Activated CD8-positive, alpha-beta T cell treated with anti-CD3 and anti-CD28 coated beads for 36 hours (primary cell): ENCODE results near the gene PACRG. TPM values are rescaled to one million over a fixed set of nuclear protein-coding genes. Genes with fewer than 3 reads are reported as not detected.
"Not testable (repeated sequence)": the region's sequence is repeated elsewhere in the genome, so short reads cannot be mapped to it uniquely, and the experiment has no call there.

ENCODE experiments used
- ATAC-seq: fragments of 200-7000 bp; cut with Tn5 transposase; one replicate; pipeline ENCODE4 v1.10.0; 2021; ENCODE audit warnings: mild to moderate bottlenecking, moderate library complexity
- CTCF ChIA-PET: fragments of 350-600 bp; sonication (Branson Sonifier 250); formaldehyde crosslinking; loops from one replicate; lab custom pipeline; 2021; ENCODE audit warnings: antibody characterized with exemption; lab: Charles Lee
- POLR2A ChIA-PET: fragments of 350-600 bp; sonication (Branson Sonifier 250); formaldehyde crosslinking; loops from one replicate; lab custom pipeline; 2021; ENCODE audit warnings: antibody characterized with exemption; lab: Charles Lee
- DNase-seq: peaks from one replicate; pipeline ENCODE4 v3.0.0-alpha.2; 2020
- H3K27ac Mint-ChIP-seq: one replicate; pipeline ENCODE4 v1.8.0; 2021; ENCODE audit warnings: mild to moderate bottlenecking, mixed read lengths
- H3K27me3 Mint-ChIP-seq: one replicate; pipeline ENCODE4 v1.8.0; 2021; ENCODE audit warnings: mixed read lengths
- H3K36me3 Mint-ChIP-seq: one replicate; pipeline ENCODE4 v1.8.0; 2021; ENCODE audit warnings: low read depth, mixed read lengths
- H3K4me1 Mint-ChIP-seq: one replicate; pipeline ENCODE4 v1.8.0; 2021; ENCODE audit warnings: low read depth, mixed read lengths
- H3K4me3 Mint-ChIP-seq: one replicate; pipeline ENCODE4 v1.8.0; 2021; ENCODE audit warnings: mild to moderate bottlenecking, moderate library complexity, mixed read lengths
- H3K9me3 Mint-ChIP-seq: one replicate; pipeline ENCODE4 v1.8.0; 2021; ENCODE audit warnings: mixed read lengths
- CTCF ChIP-seq: fragments of 200-600 bp; IDR thresholded peaks from one replicate; pipeline ENCODE4 v1.8.0; 2022; ENCODE audit warnings: antibody characterized with exemption, mild to moderate bottlenecking
- intact Hi-C: fragments of 100-400 bp; cut with micrococcal nuclease; formaldehyde crosslinking; loops from one replicate; pipeline ENCODE4 v1.10.0; 2022
- total RNA-seq, 2 experiments: library from RNA; stranded (reverse); gene quantifications; one replicate each; pipeline ENCODE4 v1.2.3, GENCODE V29; 2021

PACRG gene
- total RNA-seq, 2 experiments from 2014 or later: not detected

DNA sequence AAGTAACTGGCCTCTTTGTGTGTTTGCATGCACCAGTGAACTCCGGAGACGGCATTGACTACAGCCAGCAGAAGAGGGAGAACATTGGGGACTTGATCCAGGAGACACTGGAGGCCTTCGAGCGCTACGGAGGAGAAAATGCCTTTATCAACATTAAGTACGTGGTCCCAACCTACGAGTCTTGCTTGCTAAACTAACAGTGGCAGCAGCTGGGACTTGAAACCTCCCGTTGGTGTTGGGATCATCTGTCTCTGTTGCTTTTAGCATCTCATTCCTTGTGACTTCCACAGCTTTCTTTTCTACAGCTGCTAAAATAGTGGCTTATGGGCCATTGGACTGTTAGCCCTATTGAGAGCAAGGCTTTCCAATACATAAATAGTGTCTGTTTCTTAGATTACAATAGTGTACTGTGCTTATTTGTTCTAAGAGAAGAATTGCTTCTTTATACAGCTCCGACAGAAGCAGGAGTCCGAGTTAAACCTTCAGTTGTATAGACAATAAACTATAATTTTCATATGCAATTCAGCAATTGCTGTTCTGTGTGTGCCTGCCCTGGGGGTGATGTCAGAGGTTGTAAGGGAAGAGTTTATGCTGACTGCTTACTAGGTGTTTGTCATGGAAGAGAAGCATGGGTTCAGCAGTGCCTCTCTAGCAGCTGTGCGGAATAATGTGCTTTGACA is 587.2 kb downstream of the PACRG start:
- ChIA-PET POLR2A (no interaction called here), CTCF (no interaction called here)
- Mint-ChIP-seq H3K4me3 (no peak overlapping the region), H3K27me3 (peaks cover 6% of the 10 kb centered on the region), H3K4me1 (no peaks in the 10 kb centered on the region), H3K27ac (no peak overlapping the region), H3K36me3 (no peaks in the 10 kb centered on the region), H3K9me3 (no peaks in the 10 kb centered on the region)
- no peak for ATAC-seq
- TF ChIP-seq CTCF: no peak
- intact Hi-C loops: no loop called here
- no peak for DNase-seq

- H3K9me3 Mint-ChIP-seq, H3K4me1 Mint-ChIP-seq, H3K4me3 Mint-ChIP-seq, POLR2A ChIA-PET, H3K27me3 Mint-ChIP-seq, H3K27ac Mint-ChIP-seq, H3K36me3 Mint-ChIP-seq, CTCF ChIA-PET, intact Hi-C loops, ATAC-seq, DNase-seq: not testable (repeated sequence)
Measured at GRCh38 chr6:163316866-163317495, 589.2 kb downstream of the PACRG start.

DNA sequence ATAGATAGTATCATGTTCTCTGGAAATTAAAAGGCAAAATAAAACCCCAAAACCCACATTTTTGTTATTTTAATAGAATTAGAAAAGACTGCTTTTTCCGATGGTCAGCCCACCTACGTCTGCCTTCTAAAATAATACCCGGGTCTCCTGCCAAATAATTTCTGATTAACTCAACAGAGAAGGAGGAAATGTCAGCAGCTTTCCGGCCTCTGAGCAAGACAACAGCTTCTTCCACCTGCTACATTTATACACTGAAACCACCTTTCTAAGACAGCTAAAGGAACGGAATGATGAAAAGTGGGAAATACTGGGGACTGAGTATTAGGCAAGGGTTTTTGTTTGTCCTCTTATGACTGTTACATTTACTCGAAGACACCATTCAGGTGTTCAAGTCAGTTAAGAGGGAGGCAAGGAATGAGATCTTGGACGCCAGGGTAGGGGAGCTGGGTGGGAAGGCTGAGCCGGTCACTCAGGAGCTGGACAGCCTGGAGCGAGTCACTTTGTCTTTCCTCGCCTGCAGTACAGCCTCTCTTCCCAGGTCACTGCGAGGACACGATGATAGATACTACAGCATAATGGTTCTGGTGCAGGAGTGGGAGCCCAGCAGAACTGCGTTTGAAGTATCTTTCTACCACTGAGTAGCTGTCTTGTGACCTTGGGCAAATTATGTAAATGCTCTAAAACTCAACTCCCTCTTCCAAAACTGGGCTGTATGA is 590.5 kb downstream of the PACRG start:
- no peak for TF ChIP-seq CTCF
- ATAC-seq (no peak), DNase-seq (no peak)
- no peak overlapping the region for H3K4me3 Mint-ChIP-seq
- intact Hi-C loops: no loop called here
- no peaks in the 10 kb centered on the region for H3K36me3 Mint-ChIP-seq
- peaks cover 9% of the 10 kb centered on the region for H3K27me3 Mint-ChIP-seq
- POLR2A ChIA-PET: no interaction called here
- H3K27ac Mint-ChIP-seq: no peak overlapping the region
- CTCF ChIA-PET: no interaction called here
- H3K9me3 Mint-ChIP-seq: no peaks in the 10 kb centered on the region
- H3K4me1 Mint-ChIP-seq: no peaks in the 10 kb centered on the region

- Mint-ChIP-seq H3K4me1 (no peaks in the 10 kb centered on the region), H3K27ac (no peak overlapping the region), H3K9me3 (no peaks in the 10 kb centered on the region), H3K36me3 (no peaks in the 10 kb centered on the region), H3K4me3 (no peak overlapping the region), H3K27me3 (peaks cover 7% of the 10 kb centered on the region)
- CTCF ChIA-PET: interaction anchor here (1.0 kb wide), 1 partner anchor 10 kb away, joined by 4 read pairs; no protein-coding TSS in a partner anchor
- DNase-seq (no peak), ATAC-seq (no peak)
- intact Hi-C loops: no loop called here
- TF ChIP-seq CTCF: no peak
- POLR2A ChIA-PET: interaction anchor here (0.6 kb wide), 1 partner anchor 199 kb away, joined by 3 read pairs; no protein-coding TSS in a partner anchor
Measured at GRCh38 chr6:163319609-163320366, 592.0 kb downstream of the PACRG start.

DNA sequence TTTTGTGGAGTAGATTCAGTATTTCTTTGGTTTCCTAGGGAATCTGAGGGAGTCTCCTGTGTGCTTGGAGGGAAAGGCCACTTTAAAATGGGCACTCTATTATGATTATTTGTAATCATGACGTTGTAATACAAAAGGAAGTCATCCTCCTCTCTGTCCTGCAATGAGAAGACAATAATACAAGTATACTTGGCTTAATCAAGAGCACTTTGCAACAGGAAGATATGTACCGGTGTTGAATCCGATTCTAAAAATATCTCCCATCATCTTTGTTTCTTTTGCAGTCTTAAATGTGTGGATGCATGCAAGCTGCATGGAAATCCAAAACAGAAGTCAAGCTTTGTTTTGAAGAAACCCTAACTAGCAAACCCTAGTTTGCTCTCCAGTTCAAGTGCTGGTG is 592.6 kb downstream of the PACRG start:
- Mint-ChIP-seq H3K4me1 (no peaks in the 10 kb centered on the region), H3K9me3 (no peaks in the 10 kb centered on the region), H3K27me3 (peaks cover 7% of the 10 kb centered on the region), H3K27ac (no peak overlapping the region), H3K4me3 (no peak overlapping the region), H3K36me3 (no peaks in the 10 kb centered on the region)
- intact Hi-C loops: no loop called here
- ATAC-seq (no peak), DNase-seq (no peak)
- POLR2A ChIA-PET: no interaction called here
- no peak for TF ChIP-seq CTCF
- CTCF ChIA-PET: no interaction called here
